OCI-LY7 (cell line): ENCODE data around the gene EPHB3.

Source experiments
- CTCF ChIP-seq: fragments of 200-600 bp; sonication (generic); conservative IDR thresholded peaks from 2 replicates; pipeline ENCODE4 v1.5.1; 2014; ENCODE audit warnings: mild to moderate bottlenecking, antibody characterized with exemption, low read length, moderate library complexity, mixed read lengths
- EZH2phosphoT487 ChIP-seq: fragments of 200-600 bp; sonication (generic); IDR thresholded peaks from 2 replicates; pipeline ENCODE4 v1.6.1; 2018; ENCODE audit warnings: low read depth, borderline replicate concordance, mild to moderate bottlenecking, mixed run types, antibody characterized with exemption, low read length, moderate library complexity, mixed read lengths

GRCh38 chr3:184560531-184560930, 1.1 kb upstream of the EPHB3 start:
- TF ChIP-seq CTCF (no peak), EZH2phosphoT487 (no peak)
